ENCODE results near the gene USP8.

The USP8 gene

GRCh38 chr15:50546566-50546965 is 122.4 kb downstream of the USP8 start, which contains the start of gene USP50:
TSS of gene USP50 (minus strand) at chr15:50546666. CDS start at chr15:50546525, 141 bp downstream.
- no peak for DNase-seq

DNA sequence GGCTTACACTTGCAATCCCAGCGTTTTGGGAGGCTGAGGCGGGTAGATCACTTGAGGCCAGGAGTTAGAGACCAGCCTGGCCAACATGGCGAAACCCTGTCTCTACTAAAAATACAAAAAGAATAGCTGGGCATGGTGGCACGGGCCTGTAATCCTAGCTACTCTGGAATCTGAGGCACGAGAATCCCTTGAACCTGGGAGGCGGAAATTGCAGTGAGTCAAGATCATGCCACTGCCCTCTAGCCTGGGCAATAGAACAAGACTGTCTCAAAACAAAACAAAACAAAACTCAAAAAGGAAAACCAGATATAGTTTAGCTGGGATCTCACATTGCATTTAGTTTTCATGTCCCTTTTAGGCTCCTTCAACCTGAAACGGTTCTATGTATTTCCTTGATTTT is 125.1 kb downstream of the USP8 start:
- no peak for DNase-seq

GRCh38 chr15:50552238-50552637 is 128.0 kb downstream of the USP8 start:
- DNase-seq = no peak

GRCh38 chr15:50556642-50557371 is 132.6 kb downstream of the USP8 start:
- DNase-seq = no peak

DNA sequence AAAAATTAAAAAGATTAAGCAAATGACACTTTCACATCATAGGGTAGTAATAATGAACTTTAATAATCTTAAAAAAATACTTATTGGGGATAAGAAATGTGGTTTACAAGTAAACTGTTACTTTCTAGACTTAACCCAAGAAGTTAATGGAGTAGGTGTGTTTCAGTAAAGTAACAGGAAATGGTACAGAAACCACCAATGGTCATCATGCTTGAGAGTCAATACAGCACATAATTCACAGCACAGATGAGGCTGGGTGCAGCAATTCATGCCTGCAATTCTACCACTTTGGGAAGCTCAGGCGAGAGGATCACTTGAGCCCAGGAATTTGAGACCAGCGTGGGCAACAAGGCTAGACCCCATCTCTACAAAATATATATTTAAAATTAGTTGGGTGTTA is 133.8 kb downstream of the USP8 start:
- no peak for DNase-seq

DNA sequence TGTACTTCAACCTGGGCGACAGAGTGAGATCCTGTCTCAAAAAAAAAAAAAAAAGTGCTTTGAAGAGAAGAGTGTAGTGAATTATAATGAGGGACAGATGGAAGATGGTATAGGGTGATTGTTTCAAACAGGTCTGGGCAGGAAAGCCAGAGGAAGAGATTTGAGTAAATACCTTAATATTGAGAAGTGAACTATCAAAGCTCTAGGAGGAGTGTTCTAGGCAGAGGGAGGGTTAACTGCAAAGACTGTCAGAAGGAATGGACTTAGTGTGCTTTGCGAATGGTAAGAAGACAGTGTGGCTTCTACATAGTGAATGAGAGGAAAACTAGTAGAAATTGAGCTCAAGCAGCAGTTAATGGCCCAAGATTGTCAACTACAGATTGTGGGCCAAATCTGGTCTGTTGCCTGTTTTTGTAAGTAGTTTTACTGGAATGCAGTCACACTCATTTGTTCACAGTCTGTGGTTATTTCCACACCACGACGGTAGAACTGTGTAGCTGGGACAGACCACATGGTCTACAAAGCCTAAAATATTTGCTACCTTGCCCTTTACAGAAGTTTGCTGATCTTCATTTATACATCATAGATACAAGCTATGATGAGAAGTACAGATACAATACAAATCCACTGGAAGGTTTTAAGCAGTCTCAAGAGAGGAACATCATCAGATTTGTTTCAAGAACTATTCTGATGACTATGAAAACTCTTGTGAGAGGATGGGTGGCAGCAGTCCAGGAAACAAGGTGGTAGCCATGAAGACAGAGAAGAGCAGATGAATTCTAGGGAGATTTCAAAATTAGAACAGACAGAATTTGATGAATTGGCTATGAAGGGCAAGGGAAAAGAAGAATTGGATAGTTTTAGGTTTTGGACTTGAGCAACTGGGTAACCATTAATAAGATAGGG is 138.8 kb downstream of the USP8 start:
- DNase-seq = no peak

GRCh38 chr15:50563756-50564155 is 139.6 kb downstream of the USP8 start:
- no peak for DNase-seq

All from activated naive CD4-positive, alpha-beta T cell (primary cell).